Fibroblast of the aortic adventitia (primary cell): ENCODE measurements around the gene HJURP. TPM values are rescaled to one million over a fixed set of nuclear protein-coding genes. Genes with fewer than 3 reads are reported as not detected.

Experiments used
- DNase-seq: peaks from one replicate; pipeline ENCODE4 v3.0.0-alpha.2; 2010; ENCODE audit warnings: low read depth
- H3K4me3 ChIP-seq: 2 replicates; pipeline ENCODE4 v1.5.1; 2011; ENCODE audit warnings: low read depth, mild to moderate bottlenecking, control low read depth, low read length, moderate library complexity
- total RNA-seq: library from RNA; depleted of rRNA; stranded (reverse); fragments of >200 nt; gene quantifications from 2 replicates; pipeline ENCODE4 v1.2.3, GENCODE V29; 2012; ENCODE audit warnings: low replicate concordance
- TF ChIP-seq, protein P1 (sequence below): IDR thresholded peaks from 2 replicates; pipeline ENCODE4 v1.5.1; 2011; ENCODE audit warnings: mild to moderate bottlenecking, low read length, control low read depth, inconsistent platforms; ENCODE audit not compliant: insufficient read depth

Gene HJURP
- total RNA-seq, 1 donor, result 34.9 TPM

DNA sequence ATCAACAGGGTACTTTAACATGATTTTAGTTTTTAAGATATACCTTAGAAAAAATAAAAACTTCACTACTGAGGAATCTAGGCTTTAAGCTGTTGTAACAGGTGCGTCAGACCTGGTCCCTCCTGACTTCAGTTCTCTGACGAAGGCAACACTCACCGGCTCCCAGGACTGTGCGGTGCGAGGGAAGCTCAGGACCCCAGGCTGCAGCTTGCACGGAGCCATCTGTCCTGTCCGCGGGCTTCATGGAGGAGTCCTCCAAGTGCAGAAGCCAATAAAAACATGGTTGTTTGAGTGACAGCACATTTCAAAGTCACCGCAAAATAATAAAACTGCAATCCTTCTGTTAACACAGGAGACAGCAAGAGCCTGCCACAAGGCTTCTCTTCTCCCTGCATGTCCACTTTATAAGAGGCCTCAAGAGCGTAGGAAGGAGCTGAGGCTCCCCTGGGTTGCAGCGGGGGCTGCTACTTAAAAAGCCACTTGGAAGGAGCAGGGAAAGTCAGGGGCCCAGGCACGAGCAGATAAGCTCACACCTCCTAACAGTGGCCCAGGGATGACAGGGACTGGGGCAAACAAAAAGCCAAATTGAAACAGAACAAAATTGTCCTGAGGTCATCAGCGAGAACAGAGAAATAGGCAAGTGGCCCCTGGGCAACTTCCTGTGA, 4.6 kb downstream of the HJURP start:
- no peak for DNase-seq
- TF ChIP-seq, protein P1, sequence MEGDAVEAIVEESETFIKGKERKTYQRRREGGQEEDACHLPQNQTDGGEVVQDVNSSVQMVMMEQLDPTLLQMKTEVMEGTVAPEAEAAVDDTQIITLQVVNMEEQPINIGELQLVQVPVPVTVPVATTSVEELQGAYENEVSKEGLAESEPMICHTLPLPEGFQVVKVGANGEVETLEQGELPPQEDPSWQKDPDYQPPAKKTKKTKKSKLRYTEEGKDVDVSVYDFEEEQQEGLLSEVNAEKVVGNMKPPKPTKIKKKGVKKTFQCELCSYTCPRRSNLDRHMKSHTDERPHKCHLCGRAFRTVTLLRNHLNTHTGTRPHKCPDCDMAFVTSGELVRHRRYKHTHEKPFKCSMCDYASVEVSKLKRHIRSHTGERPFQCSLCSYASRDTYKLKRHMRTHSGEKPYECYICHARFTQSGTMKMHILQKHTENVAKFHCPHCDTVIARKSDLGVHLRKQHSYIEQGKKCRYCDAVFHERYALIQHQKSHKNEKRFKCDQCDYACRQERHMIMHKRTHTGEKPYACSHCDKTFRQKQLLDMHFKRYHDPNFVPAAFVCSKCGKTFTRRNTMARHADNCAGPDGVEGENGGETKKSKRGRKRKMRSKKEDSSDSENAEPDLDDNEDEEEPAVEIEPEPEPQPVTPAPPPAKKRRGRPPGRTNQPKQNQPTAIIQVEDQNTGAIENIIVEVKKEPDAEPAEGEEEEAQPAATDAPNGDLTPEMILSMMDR, result no peak
- no peak overlapping the region for H3K4me3 ChIP-seq

DNA sequence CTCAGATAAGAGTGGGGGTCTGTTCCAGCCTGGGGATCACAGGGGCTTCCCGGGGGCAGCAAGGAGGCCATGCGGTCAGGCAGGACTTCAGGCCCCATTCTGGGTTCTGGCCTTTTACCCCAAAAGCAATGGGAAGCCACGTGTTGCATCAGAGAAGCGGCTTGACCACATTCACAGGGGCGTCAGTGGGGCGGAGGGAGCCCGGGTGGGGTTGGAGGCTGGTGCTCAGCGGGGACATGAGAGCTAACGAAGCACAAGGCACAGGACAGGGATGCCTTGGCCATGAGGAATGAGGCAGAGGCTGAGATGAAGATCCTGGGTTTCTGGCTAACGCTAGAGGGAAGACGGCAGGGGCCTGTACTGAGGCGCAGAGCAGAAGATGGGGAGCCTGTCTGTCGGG, 6.1 kb downstream of the HJURP start:
- TF ChIP-seq, protein P1, result no peak
- no peak overlapping the region for H3K4me3 ChIP-seq
- no peak for DNase-seq

DNA sequence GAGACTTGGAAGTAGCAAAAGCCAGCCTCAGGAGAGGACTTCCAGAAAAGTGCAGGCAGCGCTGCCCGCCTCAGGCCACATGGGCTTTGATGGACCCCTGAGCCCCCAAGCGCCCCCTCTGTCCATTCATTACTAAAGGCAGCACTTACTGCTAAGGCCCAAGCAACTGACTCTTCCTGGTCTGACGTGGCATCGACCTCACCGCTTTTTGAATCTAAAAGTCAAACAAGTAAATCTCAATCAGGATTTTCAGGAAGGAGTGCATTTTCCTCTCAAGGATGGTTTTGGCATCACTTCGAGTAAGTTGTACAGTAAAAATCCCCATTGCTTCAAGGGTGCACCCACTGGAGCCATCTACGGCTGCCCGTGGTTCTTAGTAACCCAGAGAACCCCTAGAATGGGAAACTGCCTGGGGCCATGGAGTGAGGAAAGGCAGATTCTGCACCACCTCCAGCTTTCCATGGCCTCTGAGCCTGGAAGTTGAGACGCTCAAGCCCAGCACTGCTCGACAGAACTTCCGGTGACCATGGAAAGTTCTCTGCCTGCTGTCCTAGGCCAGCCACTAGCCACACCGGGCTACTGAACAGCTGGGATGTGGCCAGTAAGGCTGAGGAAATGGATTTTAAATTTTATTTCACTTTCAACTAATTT, 7.0 kb downstream of the HJURP start:
- no peak for DNase-seq
- no peak overlapping the region for H3K4me3 ChIP-seq
- TF ChIP-seq, protein P1, result no peak

DNA sequence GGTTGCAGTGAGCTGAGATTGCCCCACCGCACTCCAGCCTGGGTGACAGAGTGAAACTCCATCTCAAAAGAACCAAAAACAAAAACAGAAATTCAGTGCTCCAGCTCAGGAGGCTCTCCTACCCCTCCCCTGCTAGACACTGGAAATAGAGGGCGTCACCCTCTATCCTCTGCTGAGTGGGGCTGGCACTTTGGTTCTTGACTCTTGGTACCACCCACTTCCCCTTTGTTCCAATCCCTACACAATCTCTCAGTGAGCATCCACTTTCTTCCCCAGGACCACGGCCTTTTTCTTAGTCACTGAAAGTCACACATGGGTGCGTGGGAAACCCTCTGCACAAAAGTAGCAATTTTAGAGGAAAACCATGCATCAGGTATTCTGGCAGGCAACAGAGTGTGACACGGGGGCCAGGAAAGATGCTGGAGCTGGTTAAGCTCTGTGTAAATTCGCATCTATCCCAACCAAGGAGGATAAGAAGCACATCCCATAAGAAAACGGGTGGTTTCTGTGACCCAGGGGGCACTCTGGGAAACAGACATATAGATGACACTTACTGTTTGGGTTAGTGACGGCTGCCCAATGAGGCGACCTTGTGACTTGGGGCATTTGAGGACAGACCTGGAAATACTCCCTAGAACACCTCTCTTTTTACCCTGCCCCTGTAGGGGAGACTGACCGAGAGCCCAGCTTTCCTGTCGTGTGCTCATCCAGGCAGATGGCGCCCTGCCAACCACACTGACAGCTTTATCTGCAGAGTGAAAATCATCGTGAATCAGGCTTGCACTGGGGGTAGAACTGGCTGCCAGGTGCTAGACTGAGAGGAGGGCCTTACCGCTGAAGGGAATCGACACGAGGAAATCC, 7.7 kb downstream of the HJURP start:
- DNase-seq, result no peak
- H3K4me3 ChIP-seq, result no peak overlapping the region
- TF ChIP-seq, protein P1, result no peak

DNA sequence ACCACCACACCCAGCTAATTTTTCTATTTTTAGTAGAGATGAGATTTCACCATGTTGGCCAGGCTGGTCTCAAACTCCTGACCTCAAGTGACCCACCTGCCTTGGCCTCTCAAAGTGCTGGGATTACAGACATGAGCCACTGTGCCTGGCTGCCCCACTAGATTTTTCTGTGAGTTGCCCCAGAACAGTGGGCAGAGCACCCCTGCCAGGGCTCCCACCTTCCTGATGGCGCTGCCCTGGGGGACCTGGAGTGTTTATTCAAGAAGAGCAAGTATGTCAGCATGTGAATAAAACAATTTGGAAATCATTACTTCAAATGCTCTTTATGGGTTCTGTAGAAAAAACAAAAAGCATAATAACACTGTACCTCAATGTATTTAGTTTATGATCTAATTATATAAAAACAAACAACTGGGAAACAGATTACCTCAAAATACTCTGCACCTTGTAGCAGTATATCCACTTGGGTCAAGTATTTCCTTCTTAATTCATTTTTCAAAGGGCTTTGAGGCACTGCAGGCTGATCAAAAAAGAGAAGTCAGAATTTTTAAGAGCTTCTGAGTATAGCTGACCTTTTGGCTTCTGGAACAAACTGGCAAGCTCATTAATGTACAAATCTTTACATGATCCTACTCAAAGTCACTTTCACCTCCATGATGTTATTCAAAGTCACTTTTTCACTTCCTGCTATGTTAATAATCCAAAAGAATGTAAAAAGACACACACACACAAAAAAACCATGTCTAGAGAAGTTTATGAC, 8.9 kb downstream of the HJURP start:
- DNase-seq, result no peak
- H3K4me3 ChIP-seq, result no peak overlapping the region
- TF ChIP-seq, protein P1, result no peak

DNA sequence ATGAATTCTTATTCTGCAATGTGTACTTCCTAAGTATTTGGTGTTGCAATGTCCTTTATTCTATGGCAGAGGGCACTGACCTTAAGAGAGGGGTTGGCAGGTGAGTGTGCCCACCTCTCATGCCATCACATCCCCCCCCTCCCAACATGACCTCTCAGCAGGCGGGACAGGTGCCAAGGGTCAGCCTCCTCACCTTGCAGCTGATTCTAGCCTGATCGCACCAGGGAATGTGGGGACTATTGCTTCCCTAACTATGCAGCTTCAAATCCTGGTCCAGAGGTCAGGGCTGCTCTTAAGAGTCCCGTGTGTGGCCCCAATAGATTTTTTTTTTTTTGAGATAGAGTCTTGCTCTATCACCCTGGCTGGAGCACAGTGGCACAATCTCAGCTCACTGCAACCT, 9.5 kb downstream of the HJURP start:
- TF ChIP-seq, protein P1, result no peak
- no peak overlapping the region for H3K4me3 ChIP-seq
- no peak for DNase-seq
